Gastrocnemius medialis (tissue), 4 donors: ENCODE data around the gene CDSN.

ENCODE experiments used
- CTCF ChIP-seq, 5 experiments: fragments of 450-650 bp in 3 of 5; fragments of 200-600 bp in 2 of 5; sonication (generic) in 2 of 5; IDR thresholded peaks in 4 of 5; conservative IDR thresholded peaks in 1 of 5; 1 replicate in 4 of 5; 2 replicates in 1 of 5; pipeline ENCODE4 v1.5.1; 2016 to 2019; ENCODE audit warnings: antibody characterized with exemption in 5 of 5, mild to moderate bottlenecking in 3 of 5, moderate library complexity in 3 of 5
- POLR2A ChIP-seq, 2 donors: fragments of 450-650 bp; IDR thresholded peaks; one replicate each; pipeline ENCODE4 v1.6.1; 2017; ENCODE audit warnings: antibody characterized with exemption in 2 of 2, mild to moderate bottlenecking in 2 of 2, moderate library complexity in 2 of 2

GRCh38 chr6:31131595-31131994, 11.3 kb upstream of the CDSN start:
- TF ChIP-seq POLR2A (IDR thresholded peaks at IDR 0.05) (no peak), CTCF (IDR thresholded peaks at IDR 0.05 in 4 of 5, conservative IDR thresholded peaks at IDR 0.05 in 1 of 5) (no peak)
